GM18499 (cell line): ENCODE measurements around the gene RCAN1.

ENCODE experiments used
- ATAC-seq: cut with Tn5 transposase; IDR thresholded peaks from one replicate; pipeline ENCODE4 v1.9.1; 2021; ENCODE audit warnings: moderate number of reproducible peaks; ENCODE audit not compliant: insufficient read depth, unreplicated experiment

Gene RCAN1

DNA sequence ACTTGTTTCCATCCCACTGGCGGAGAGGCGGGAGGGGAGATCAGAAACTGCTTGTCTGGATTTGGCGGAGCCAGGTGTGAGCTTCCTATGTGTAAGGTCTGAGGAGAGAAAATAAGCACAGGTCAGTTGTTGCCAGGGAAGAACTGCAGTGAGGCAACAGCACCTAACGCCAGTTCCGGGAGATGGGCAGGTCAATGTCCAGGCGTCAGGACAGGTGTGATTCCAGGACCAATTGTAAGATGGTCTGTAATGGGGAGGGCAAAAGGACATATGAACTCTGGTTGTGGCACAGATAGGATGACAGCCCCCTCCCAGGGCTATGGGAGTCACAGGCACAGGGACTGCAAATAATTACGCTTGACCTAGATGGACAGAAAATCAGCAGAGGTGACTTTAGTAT lies 93.4 kb downstream of the RCAN1 start:
- no peak for ATAC-seq

DNA sequence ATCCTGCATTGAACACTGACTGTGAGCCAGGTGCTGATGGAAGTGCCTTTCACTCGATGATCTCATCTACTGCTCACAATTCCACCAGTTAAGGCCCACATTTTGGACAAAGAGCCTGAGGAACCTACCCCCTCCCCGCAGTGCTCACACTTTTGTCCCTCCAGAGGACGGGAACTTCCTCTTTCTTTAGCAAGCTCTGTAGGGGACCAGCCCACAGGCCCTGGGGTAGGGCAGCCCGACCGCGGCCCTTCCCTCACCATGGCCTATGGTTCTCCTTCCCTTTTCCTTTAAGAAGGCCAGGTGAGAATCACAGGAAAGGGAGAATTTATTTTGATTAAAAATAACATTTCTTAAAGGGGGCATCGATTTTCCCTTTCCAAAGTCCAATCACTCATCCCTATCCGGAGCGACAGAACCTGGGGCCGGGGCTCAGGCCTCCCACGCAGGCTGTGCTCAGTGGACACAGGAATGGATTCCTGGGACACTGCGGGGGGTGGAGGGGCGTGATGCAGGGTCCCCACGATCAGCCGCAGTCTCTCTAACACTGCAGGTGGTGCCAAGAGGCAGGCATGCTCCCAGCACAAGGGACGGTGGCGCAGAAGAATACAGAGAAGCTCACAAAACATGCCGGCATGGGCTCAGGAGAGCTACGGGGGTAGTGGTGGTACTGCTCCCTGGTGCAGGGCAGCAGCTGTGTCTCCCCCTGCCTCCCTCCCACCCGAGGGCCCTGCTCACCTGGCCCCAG lies 94.0 kb downstream of the RCAN1 start:
- ATAC-seq: no peak

DNA sequence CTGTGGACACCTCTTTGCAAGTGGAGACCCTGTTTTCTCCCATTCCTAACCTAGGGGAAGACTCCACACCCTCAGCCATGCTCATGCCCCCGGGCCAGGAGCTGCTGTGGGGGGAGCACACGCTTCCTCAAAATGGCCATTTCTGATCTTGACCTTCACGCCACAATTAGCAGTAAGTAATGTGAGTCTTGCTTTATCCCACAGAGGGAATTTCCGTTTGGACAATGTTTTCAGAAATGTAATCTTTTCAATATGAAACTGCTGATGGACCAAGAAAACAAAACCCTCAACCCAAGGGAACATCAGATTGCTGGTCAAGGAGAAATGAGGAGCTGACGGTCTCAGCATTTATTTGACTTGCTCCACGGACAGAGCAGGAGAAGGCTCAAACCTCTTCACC lies 94.6 kb downstream of the RCAN1 start:
- ATAC-seq: no peak

DNA sequence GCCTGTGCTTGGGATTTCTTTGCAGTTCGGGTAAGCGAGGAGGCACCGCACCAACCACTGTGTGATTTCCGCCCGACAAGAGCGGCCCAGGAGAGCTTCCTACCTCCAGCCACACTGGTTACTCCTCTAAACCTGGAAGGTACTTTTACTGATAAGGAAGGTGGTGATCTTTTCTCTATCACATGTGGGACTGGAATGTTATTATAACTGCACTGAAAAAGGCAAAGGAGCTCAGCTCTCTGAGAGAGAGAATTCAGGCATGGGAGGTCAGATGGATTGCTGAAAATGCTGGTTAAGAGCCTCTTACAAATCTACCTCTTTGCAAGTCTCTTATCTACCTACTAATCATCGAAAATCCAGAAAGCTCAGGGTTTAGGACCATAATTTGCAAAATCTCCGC lies 95.2 kb downstream of the RCAN1 start:
- ATAC-seq: no peak

DNA sequence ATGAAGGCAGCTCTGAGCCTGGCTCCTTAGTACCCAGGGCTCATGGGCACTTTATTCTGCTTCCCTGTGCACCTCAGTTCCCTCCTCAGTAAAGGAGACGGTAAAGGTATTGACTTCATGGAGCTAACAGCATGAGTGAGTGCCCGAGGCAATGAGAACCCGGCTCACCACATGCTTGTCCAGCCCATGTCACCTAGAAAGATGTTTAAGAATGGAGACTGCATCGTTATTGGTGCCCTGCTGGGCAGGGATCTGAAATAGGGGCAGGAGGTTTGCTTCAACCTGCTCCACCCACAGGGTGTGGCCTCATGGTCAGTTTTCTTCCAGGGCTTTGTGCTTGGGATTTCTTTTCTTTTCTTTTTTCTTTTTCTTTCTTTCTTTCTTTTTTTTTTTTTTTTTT lies 95.9 kb downstream of the RCAN1 start:
- ATAC-seq: no peak

DNA sequence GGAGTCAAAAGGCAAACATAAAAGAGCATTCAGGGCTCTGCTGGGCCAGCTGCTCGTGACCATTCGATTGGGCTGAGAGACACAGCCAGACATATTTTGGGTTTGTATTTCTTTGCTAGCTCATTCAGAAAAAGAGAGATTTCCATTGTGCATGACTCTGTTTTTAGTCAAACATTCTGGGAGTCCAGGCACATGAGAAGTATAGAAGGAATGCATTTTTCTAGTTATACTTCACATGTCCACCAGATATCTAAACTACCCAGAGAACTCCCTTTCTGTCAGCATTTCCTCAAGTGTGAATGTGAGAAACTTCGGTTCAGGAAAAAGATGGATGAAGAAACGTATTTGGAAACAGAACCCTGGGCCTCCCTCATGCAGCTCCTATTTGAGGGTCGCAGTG lies 96.6 kb downstream of the RCAN1 start:
- no peak for ATAC-seq

DNA sequence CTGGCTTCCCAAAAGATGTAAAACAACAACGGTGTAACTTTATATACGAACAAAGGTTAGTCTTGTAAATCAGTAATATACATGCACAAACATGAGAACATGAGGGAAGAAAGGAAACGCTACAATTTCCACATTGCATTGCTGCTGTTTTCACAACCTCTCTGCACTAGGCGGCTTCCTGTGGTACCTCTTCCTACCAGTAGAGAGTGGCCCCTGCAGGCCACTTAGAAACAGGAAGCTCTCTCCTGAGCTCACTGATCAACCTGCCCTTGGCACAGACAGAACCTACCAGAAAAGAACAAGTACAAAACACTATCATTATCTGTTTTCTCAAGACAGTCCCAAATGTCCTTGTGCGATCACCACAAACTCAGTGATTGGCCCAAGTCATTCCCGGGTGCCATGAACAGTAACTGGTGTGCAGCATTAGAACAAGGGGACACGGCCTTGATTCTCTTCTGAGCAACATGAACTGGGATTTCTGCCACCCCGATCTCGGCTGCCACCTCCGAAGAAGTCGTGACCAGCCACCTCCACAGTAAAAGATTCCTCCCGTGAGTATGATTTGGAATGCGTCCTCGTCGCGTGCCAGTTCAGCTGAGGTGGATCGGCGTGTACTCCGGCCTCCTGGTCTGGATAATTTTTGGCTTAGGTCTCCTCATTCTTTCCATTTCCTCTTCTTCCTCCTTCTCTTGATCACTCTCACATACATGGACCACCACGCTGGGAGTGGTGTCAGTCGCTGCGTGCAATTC lies 97.2 kb downstream of the RCAN1 start:
- ATAC-seq: no peak

DNA sequence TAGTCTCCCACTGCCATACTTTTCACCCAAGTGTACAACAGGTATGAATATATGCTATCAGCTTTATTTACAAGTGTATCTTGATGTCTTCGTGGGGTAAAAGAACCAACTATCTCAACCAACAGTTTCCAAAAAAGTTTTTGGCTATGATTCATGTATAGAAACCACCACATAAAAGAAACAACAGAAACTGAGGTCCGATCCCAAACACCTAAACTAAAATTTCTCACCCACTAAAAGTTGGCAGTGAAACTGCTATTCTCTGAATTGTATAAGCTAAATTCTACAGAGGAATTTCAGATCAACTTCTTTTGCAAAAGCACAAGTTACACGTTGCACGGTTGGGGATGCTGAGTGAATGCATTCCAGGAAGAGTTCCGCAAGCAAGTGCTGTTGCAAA lies 97.9 kb downstream of the RCAN1 start:
- ATAC-seq: no peak

DNA sequence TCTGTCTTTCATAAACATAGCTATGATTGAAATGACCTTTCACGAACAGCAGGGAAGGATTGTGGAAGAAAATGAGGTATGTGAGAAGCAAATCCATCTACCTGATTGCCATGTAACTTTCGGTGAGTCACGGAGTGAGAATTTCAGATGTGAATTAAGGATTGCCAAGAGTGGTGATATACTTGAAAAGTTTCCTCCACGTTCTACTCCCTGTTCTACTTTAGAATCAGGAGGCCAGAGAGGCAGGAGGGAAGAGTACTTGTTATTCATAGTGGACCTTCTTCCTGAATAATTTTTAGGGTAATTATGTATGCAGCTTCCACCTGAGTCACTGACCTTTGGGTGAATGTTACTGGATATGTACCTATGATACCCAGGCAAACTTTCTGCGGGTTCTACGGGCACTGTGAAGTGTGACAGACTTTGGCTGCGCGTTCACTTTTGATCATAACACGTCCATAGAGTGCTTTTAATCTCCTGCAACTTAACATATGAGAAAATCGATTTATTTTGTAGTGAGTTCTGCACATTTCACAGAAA lies 100.3 kb downstream of the RCAN1 start:
- ATAC-seq: no peak

DNA sequence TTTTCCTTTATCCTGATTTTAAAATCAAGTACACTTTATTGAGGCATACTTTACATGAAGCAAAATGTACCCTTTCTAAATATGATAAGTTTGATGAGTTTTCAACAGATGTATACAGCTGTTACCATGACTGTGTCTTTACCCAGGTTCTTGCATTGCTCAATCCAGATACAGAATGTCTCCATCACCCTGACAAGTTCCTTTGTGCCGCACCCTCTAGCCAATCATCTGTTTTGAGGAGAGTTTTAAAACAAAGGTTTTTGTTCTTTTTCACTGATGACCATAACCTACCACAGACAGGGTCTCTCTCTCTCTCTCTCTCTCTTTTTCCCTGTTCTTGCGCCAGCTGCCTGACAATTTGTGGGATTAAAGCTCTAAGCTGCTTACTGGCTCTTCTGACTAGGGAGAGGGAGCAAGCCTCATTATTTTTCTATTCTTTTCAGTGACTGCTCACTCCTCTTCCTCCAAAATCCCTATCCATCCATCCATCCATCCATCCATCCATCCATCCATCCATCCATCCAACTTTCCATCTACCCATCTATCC lies 101.7 kb downstream of the RCAN1 start:
- no peak for ATAC-seq

DNA sequence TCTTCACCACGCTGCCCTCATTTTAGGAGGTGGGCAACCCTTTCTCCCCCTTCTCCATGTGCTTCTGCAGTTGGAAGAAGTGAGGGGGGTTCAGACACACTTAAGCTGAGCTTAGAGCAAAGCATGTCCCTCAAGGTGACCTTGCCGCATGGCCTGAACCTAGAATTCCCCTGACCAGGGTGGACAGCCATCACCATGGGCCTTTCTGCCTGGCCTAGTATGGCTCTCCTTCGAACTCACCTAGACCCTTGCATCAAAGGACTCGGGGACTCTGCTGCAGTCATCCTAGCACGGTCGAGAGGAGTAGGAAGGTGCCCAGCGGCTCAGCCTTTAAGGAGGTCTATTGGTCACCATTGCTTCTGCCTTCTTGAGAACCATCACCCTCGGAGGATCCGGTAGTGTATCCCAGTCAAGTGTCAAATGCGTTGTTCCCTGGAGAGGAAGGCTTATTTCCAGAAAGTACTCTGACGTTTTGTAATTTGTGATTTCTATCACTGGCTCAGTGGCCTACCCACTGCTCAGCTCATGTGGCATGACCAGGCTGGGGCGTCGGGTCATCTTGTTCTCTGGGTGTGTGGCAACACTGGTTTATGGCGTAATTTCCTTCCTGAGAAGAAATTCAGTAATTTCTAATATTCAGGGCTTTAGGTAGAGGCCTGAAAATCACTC lies 103.0 kb downstream of the RCAN1 start, which contains the start of gene KCNE1:
KCNE1 (minus strand) TSS at position 424 of the 669 bp plus-strand sequence. CDS start 62,576 bp downstream, outside the sequence.
- ATAC-seq: no peak

DNA sequence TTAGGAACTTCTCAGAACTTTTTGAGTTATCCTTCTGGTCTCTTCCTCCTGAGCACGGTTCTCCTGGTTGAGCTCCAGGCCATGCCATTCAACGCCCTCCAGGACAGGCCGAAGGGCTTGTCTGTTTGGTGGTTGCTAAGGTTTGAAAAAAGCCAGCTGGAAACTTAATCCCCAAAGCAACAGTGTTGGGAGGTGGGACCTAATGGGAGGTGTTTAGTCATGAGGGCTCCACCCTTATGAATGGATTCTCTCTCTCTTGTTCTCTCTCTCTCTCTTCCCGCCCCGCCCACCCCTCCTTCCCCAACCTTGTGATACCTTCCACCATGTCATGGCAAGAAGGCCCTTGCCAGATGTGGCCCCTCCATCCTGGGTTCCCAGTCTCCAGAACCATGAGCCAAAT lies 103.7 kb downstream of the RCAN1 start:
- no peak for ATAC-seq

DNA sequence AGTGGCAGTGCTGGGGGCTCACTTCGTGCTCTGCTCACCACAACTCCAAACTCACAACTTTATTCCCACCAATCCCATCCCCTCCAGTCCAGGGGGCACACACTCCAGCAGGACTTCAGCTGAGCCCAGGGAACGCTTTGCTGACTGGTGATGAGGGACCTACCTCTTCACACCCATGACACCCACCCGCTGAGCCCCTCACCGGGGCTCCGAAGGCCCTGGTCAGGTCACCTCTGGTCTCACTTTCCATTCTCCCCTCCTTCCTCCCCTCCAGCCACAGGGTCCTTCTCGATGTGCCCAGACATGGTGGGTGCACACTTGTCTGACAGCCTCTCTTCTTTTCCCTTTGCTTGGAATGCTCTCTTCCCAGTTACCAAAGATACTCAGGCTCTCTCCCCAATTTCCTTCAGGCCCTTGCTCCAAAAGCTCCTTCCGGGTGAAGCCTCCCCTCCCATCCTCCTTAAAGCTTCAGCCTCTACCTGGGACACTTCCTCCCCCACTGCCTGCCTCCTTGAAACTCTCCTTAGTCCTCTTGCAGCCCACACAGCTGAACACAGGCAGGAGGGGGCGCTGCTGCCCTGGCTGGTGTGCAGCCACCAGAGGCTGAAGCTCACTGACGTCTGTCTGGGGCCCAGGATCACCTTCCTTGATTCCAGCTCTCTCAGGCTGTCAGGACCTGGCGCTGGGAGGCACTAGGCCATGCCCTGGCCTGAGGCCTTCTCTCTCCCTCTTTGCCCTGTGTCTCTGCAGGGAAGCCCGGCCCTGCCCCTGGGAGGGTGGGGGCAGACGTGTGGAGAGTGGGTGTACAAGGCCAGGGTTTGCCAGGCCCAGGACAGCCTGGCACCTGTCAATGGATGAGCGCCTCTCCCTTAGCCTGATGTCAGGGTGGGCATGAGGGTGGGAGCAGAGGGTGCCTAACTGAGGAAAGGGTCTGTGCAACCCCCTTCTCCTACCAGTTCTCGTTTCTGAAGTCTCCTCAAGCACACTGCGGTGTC lies 104.5 kb downstream of the RCAN1 start:
- no peak for ATAC-seq

DNA sequence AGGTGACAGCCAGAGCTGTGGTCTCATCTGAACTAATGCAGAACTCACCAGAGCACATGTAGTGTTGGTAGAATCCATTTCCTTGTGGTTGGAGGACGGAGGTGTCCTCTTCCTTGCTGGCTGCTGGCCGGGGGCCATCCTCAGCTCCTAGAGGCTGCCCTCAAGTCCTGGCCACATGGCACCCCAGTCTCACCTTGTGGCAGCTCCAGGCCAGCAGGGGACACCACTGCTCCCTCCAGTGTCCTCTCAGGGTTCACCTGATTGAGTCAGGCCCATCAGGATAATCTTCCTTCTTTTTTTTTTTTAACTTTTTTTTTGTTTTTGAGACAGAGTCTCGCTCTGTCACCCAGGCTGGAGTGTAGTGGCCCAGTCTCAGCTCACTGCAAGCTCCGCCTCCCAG lies 105.8 kb downstream of the RCAN1 start:
- ATAC-seq: no peak

DNA sequence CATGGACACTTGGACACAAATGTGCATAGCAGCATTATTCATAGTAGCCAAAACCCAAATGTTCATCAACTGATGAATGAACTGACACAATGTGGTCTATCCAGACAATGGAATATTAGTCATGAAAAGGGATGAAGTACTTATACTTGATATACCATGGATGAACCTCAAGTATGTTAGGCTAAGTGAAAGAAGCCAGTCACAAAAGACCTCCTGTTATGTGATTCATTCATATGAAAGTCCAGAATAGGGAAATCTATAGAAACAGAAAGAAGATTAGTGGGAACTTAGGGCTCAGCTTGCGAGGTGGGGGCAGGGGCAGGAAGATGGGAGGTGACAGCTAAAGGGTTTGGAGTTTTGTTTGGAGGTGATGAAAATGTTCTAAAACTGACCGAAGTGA lies 110.3 kb downstream of the RCAN1 start:
- no peak for ATAC-seq

DNA sequence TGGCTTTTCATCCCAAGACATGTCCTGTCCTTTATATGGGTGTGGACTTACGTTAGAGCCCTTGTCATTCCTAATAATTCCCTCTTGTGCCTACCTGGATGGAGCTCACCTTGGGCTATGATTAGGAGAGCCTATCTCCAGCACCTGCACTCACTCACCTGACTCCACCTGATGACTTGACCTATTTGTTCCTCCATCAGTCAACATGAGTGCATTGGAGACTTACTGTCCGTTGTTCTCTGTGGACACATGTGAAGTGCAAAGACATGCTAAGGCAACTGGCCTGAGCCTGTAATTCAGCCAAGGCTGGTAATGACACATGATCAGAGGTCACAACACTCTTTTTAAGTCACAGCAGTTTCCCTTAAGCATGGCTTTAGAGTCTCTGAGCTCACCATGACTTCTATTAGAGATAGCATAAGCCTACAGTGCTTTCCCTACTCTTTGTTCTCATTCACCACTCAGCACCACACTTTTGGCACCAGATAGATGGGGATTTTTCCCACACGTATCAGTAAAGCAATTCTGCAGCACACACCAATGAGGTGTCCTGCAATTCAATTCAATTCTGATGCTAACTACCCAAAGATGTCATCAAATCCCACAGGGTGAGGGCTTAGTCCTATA lies 112.3 kb downstream of the RCAN1 start:
- ATAC-seq: no peak

DNA sequence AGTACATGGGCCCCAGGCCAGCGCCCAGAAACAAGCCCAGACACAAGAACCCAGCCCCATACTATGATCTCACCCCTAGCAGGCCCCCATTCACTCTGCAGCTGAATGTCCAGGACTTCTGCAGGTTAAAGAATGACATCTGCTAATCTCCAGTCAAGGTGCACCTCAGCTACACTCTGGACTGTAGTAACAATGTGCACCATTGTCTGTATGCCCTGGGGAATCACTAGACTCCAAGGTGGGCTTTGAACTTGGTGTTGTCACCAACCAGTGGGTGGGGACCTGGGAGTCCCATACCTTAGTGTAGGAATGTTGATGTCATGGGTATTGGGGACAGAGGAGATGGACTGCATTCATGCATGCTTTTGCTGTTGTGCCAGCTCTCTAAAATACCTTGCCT lies 113.2 kb downstream of the RCAN1 start:
- ATAC-seq: no peak

DNA sequence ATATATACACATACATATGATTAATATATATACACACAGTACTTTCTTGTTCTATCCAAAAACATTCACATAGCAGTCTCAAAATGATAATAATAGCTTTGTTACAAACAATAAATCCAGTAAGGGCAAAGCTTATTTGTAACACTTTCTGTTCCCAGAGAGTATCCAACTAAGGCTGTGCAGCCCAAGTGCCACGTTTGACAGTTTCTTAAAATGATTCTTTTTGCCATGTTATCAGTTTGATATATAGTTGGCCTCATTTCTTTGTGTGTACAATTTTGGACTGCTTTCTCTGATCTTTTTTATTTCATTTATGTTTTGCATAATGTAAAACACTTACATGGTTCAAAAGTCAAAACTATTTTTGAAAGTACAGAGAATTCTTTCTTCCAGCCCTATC lies 114.7 kb downstream of the RCAN1 start:
- ATAC-seq: no peak

DNA sequence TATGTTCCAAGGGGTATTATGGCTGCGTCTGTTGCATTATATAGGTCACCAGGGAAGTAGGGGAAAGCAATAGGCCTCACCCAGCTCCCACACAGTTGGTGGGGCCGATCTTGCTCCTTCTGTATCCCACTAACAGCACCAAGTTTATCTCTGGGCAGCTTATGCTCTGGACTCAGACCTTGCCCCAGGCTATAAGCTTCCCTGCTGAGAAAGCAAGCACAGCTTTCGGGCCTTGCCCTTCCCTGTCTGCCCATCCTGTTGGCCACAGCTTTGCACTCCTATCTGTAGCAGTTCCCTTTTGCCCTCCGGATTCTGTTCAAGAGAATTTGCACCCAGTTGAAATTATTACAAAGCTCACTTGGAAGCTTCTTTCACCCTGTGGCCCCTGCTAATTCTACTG lies 115.8 kb downstream of the RCAN1 start:
- no peak for ATAC-seq
